Measurements from ENCODE around the gene MMADHC.
A peak's percentile ranks its signal among the peaks of the same experiment; 100 is the strongest.
"Not testable (repeated sequence)": the region's sequence is repeated elsewhere in the genome, so short reads cannot be mapped to it uniquely, and the experiment has no call there.

Gene MMADHC

DNA sequence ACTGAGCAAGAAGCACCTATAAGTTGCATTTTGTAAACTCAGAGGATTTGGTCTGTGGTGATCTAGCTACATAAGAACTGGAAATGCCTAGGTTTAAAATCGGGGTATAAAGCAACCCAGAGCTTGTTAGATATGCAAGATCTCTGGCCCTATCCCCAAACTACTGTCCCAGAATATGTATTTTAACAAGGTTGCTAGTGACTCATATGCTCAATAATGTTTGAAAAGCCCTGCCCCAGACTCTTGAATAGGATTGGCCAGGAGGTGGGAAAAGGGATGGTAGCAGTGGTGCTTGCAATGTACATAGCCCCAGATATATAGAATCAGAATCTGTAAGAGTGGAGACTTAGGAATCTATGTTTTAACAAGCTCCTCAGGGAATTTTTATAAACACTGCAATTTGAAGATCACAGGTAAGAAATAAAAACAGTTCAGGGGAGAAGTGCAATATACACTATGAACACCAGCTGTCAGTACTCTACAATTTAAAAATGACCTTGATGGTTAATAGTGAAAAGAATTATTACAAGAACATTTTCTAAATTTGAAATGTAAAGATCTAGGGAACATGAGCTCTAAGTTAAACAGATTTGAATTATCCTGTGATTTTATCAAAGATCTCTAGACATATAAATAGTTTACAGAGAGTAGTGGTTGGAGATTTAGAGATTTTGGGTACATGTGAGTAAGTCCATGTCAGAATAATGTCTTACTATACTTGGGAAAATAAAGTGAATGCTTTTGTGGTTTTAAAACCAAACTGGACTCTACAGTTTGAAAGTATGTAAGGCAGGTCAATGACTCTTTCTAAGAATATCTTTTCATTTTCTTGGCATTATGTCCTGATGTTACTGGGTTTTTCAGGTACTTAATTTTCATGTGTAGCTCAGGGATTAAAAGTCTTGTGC lies 7.7 kb upstream of the MMADHC start:
- DNase-seq (ENCODE audit: low spot score) = no peak

DNA sequence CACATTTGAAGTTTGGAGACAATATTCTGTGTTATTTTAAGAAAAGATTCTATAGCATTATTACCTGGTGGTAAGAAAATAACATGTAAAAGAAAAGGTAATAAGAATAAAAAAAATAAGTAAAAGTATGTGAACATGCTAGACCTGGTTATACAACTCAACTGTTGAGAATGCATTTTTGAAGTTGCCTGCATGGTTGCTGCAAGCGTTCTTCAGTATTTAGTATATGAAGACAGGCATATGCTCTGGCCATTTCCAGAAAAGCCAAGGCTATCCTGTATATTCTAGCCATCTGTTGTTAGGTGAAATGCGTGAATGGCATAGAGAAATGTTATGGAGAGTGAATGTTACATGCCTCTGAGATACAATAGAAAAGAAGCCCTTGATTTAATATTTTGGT lies 6.8 kb upstream of the MMADHC start:
- DNase-seq (ENCODE audit: low spot score) = no peak

DNA sequence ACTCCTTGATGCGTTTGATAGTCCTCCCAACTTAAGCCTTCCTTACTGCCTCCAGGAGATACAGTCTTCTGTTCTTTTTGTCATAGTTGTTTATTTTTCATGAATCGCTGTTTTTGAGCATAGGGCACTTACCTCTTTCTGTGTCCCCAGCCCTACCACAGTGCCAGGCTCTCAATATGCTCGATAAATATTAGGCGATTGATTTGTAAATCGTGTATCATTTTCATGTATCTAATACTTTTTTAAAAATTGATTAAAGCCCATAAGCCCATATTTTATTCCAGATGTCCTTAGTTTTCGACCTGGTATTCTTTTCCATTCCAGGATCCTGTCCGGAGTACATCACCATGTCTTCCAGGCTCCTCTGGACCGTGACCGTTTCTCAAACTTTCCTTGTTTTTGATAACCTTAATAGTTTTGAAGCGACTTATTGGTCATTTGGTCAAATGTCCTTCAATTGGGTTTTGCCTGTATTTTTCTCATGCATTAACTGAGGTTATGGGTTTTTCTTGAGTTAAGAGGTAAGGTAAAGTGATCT lies 444 bp upstream of the MMADHC start:
- no peak for DNase-seq (ENCODE audit: low spot score)

DNA sequence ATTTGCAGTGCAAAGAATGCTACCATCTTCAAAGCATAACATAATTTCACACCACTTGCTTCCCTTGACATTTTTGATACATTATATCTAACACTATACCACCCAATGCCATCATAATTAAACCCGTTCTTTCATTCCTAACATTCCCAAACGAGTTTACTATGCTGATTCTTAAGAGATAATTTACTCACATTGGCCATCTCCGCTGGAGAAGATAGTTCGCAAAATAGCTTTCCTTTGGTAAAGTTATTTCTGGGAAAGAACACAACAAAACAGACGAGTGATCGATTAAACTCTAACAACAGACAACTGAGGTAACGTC lies 716 bp downstream of the MMADHC start:
- no peak for DNase-seq (ENCODE audit: low spot score)

DNA sequence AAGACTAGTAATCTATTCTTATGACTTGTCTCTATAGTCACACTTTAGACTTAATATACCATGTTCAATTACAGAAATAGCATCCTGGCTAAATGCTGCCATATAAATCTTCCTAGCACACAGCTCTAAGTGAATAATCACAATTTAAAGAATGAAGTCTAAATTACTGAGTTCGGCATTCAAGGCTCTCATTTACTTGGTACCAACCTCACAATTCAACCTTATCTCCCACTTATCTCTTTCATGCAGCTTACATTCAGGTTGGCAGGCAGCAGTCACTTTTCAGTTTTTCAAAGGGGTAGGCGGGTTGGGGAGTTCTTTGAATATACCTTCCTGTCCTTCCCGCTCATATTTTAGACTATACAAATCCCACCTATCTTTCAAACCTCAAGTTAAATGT lies 1.5 kb downstream of the MMADHC start:
- no peak for DNase-seq (ENCODE audit: low spot score)

DNA sequence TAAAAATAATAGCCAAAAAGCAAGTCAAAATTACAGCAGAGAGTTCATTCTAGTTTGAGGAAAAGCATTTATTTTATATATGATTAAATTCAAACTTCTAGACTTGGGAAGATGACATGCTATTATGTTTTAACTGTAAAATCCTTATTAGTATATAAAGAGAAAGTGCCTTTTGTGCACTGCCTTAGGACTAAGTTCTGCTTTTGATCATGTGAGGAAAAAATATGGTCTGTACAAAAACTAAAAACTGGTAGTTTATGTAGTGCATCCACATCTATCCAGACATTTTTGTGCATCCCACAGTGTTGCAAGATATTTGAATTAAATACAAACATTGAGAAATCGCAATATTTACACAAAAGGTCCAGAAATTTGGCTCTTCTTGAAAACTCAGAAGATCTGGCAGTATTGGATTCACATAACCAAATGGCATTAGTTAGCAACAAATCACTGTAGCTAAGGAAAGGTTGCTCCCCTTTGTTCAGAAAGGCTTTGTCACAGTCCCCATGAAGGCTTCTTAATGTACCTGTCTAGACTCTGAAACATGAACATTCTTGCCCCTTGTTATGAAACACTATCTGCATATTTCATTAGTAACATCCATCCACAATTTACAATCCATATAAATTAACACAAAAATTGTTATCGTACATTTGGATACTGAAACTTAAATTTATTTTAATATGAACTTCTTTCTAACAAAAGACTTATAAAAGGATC lies 2.2 kb downstream of the MMADHC start:
- DNase-seq (ENCODE audit: low spot score) = no peak

DNA sequence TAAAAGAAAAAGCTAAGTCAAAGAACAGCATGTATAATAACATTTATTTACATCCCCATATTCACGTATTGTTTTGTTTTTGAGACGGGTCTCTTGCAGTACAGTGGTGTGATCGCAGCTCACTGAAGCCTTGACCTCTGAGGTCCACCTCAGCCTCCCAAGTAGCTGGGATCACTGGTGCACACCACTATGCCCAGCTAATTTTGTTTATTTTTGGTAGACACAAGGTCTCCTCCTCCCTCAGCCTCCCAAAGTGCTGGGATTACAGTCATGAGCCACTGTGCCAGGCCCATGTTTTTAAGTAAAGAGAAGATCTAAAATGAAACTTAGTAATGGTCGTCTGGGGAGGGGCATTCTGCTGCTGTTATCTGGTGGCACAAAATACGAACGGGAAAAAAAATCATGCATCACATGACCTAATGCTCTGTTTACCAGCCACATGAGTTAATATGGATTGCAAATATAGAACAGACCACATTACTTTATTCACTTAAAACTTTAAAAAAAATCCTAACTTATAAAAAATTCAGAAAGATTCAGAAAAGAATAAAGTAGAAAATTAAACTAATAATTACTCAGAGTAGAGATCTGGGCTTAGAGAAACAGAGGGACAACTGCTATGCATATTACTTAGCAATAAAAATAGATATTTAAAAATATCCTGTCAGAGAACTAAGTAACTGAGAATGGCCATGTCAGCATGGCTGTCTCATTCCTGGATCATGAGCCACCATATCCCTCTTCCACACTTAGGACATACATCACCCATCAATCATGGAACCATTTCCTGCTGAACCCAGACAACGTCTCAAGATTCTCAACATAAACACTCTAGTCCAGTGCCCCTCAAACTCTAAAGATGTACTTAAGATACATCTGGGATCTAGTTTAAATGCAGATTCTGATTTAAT lies 7.3 kb downstream of the MMADHC start:
- DNase-seq (ENCODE audit: low spot score) = no peak

DNA sequence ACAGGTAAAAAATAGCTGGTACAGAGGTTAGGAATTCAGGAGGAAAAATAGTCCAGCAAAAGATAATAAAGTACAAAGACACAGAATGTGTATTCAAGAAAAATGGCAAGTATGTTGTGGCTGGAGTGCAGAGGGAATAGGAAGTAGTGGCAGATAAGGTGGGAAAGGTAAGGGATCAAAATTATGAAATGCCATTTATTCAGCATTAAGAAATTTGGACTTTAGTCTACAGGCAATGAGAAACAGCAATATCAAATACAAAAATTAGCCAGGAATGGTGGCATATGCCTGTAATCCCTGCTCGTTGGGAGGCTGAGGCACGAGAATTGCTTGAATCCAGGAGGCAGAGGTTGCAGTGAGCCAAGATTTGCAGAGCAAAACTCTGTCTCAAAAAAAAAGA lies 10.3 kb downstream of the MMADHC start:
- no peak for DNase-seq (ENCODE audit: low spot score)

DNA sequence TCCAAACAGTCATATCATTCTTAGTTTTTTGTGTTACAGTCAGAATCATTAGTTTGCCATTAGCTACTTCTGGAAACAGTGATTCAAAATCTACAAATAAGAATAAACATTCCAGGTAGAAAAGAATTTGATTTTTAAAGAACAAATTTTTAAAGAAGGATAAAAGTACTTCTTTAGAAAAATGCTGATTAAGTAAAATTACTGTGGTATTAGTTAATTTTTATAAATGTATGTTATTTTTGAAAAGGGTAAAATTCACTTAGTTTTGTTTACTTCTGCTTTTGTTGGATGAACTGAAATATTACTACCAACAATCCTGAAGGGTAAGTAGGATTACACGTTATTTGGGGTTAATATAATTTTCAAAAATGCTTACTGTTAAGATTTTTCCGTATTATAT lies 11.8 kb downstream of the MMADHC start:
- no peak for DNase-seq (ENCODE audit: low spot score)

DNA sequence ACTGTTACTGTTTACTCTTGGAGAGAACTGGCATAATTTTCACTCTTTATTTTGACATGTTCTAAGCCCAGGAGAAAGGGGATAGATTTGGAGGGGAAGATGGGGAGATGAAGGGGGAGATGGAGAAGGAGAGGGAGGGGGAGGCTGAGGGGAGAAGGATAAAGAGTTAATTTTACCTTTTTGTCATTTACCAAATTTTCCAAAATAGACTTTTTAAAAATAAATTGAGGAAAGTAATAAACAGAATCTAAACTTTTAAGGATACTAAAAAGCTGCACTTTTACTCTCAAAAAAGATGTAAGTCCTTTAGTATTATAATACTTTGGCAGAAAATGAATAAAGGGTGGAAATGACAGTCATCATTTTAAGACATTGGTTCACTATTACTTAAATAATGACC lies 12.3 kb downstream of the MMADHC start:
- DNase-seq (ENCODE audit: low spot score) = no peak

DNA sequence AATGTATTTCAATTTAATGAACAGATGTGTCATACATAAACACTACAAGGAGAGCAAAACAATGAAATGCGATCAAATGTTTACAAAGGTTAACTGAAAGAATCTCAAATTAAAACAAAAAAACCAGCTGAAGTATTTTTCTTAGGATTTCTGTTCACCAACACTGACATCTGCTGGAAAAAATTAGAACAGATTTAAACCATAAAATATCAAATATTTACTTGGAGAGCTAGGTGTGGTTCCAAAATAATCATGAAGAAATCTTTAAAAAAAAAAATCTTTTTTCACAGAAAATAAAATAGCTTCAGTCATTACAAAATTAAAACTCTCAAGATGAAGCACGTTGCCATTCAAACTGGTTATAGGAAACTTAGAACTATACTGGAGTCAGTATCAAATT lies 13.8 kb downstream of the MMADHC start:
- DNase-seq (ENCODE audit: low spot score) = no peak

DNA sequence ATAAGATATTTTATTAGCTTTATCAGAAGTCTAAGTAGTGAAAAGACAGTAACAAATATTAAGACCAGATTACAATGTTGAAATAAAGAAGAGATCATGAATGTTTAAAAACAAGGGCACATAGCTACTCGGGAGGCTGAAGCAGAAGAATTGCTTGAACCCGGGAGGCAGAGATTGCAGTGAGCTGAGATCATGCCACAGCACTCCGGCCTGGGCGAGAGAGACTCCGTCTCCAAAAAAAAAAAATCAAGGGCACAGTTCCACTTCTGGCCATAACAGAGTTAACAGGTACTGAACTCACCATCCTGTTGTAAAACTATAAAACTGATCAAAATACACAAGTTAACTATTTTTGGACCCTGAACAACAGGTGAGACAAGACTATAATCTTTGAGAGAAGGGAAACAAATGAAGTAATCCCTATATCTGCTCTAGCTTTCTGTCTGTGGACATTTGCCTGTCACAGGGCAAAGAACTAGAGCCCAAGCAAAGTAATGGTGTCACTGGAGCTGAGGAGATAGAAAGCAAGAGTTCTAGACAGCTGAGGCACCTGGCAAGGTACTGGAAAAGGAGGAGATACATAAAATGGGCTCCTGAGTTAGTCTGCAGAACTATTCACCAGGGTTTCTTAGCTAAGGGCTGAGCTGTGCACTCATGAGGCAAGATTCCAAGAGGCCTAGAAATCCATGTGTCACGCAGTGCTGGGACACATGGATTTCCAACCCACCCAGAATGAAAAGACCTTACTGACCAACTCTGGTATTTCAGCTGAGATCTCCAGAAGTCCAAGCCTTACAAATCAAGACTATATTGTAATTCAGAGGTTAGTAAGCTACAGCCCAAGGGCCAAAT lies 15.2 kb downstream of the MMADHC start:
- DNase-seq (ENCODE audit: low spot score) = no peak

DNA sequence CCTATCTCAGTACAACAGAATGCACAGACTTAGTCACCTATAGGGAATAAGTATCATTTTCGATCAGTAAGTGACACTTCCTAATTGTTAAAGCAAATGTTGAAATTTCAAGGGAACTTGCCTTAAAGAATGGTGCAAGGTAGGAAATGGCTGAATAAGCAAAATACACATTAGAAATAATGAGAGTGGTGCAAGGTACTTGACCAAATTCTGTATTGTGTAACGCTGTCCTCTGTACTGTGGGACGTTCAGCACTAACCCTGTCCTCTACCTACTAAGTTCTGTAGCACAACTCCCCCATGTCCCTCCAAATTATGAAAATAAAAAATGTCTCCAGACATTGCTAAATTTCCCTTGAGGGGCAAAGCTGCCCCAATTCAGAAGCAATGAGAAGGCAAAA lies 19.4 kb downstream of the MMADHC start:
- DNase-seq (ENCODE audit: low spot score) = no peak

DNA sequence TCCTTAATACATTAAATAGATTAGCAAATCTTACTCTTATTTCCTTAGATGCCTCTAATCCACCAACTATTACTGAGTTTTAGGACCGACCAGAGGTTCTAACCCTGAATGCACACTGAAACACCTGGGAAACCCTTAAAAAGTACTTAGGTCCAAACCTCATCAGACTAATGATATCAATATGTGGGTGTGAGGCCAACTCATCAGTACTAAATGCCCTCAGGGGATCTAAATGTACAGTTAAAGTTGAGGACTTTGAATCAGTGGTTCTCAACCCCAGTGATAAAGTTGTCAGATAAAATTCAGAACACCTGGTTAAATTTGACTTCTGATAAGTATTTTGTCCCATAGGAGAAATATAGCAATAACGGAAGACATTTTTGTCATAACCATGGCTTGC lies 20.9 kb downstream of the MMADHC start:
- no peak for DNase-seq (ENCODE audit: low spot score)

DNA sequence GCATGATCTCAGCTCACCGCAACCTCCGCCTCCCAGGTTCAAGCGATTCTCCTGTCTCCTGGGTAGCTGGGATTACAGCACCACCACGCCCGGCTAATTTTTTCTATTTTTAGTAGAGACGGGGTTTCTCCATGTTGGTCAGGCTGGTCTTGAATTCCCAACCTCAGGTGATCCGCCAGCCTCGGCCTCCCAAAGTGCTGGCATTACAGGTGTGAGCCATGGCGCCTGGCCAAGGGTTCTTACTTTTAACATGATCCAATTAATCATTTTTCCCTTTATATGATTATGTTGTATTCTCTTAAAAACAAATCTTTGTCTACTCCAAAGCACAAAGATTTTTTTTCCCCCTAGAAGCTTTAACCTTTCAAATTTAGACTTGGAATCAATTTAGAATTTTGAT lies 21.9 kb downstream of the MMADHC start:
- not testable (repeated sequence) for DNase-seq (ENCODE audit: low spot score)

DNA sequence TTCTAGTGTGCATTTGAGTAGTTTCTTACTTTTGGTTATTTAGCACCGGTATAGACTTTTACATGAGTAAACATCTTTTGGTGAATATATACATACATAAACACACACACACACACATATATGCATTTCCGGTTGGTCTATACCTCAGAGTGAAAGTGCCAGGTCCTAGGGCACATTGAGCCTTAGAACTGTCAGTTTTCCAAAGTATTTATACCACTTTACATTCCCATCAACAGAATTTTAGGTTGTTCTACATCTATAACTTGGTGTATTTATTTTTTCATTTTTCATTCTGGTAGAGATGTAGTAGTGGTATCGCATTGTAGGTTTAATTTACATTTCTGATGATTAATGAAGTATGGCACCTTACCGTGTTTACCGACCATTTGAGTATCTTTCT lies 22.6 kb downstream of the MMADHC start:
- DNase-seq (ENCODE audit: low spot score) = no peak

DNA sequence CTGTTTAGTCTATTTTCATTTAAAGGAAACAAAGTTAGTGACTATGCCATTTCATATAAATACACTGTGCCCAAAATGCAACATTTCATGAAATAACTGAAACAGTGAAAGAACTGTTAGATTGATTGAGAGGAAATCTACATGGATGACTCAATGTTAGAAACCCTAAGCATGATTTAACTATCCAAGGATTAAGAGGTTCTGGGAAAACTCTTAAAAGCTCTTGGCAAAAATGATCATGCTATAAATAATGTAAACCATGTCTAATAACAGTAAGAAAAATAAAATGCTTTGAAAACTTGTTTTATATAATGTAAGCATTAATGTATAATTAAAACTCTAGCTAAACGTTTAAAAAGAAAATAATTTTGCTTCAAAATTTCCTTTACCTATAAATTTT lies 23.5 kb downstream of the MMADHC start:
- DNase-seq (ENCODE audit: low spot score) = no peak

DNA sequence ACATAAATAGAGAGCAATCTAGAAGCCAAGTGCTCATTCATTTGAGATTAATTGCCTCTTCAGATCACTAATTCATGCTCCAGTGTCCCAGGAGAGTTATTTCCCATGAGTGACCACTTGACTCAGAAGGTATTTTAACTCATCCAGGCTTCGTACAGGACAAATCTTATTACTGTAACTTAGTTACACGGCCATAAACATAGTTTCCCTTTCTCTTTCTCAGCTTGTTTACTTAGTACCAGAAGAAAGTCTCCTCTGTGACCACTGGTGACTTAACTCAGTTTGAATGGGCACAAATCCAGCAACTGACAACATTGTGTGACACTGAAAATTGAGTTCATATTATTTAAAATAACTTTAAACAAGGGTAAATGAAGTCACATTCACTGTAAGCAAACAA lies 25.3 kb downstream of the MMADHC start:
- DNase-seq (ENCODE audit: low spot score) = no peak

DNA sequence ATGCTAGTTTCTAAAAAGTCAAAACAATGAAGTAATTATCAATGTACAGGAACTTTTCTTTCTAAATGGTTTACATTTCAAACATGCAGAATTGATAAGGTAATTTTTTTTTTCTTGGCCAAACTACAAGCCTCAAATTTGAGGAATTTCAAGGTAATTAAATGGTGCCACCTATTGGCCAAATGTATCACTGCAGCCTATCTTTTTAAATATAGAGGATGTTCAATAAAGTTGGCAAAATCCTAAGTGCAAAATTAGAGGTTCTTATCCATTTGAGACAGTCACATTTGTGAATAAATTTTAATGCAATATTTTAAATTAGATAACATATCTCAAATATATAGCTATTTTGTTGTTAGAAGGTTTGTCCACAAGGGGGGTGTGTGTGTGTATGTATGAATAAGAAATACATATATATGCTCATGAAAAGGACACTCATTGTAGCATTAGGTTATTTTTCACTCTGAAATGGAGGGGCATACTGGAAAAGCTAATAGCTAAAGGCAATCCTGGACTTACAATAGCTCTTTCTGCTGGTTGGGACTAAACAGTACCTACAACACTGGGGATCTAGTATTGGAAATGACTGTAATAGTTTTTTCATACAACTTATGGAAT lies 26.2 kb downstream of the MMADHC start:
- DNase-seq (ENCODE audit: low spot score) = peak; percentile 26

DNA sequence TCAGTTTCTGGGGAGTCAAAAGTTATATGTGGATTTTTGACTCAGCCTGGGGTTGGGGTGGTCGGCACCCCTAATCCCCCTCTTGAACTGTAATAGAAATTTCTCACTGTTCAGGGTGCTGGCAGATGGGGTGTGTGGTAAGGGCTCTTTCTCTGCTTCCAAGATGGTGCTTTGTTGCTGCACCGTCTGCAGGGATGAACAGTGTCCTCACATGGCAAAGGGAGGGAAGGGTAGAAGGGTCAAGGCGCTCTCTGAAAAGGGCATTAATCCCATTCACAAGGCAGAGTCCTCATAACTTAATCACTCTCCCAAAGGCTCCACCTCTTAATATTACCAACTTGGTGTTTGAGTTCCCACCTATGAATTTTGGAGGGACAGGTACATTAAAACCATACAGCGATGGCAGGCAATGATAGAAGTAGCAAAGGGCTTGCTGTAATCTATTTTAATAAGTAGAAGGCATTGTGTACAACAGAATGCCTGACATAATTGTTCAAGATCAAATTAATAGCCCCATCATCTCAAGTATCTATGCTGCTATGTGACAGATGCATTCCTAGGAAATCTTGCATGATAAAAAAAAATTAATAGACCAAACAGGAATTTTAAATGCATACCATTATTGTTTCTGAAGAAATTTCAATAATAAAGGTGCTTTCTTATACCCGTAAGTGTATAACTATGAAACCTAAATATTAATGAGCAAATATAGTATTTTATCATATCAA lies 28.1 kb downstream of the MMADHC start:
- no peak for DNase-seq (ENCODE audit: low spot score)
